AG09309 (cell line): ENCODE measurements around the gene ANKFY1.
"Not testable (repeated sequence)": the region's sequence is repeated elsewhere in the genome, so short reads cannot be mapped to it uniquely, and the experiment has no call there.

Experiments
- DNase-seq: peaks from one replicate; pipeline ENCODE4 v3.0.0-alpha.2; 2010; ENCODE audit warnings: low read depth
- H3K4me3 ChIP-seq: 2 replicates; pipeline ENCODE4 v1.5.1; 2011; ENCODE audit warnings: mild to moderate bottlenecking, low read depth, low read length, moderate library complexity; ENCODE audit not compliant: control insufficient read depth
- CTCF ChIP-seq: IDR thresholded peaks from 2 replicates; pipeline ENCODE4 v1.5.1; 2011; ENCODE audit warnings: mild to moderate bottlenecking, low read depth, low read length, inconsistent platforms; ENCODE audit not compliant: insufficient read depth, control insufficient read depth; ENCODE audit errors: missing control alignments

Gene ANKFY1

GRCh38 chr17:4194796-4195195 is 69.0 kb downstream of the ANKFY1 start:
- TF ChIP-seq CTCF, result no peak
- H3K4me3 ChIP-seq, result no peak overlapping the region
- no peak for DNase-seq

- DNase-seq, H3K4me3 ChIP-seq: not testable (repeated sequence)
These were observed 73.0 kb downstream of the ANKFY1 start for GRCh38 chr17:4190791-4191190.

DNA sequence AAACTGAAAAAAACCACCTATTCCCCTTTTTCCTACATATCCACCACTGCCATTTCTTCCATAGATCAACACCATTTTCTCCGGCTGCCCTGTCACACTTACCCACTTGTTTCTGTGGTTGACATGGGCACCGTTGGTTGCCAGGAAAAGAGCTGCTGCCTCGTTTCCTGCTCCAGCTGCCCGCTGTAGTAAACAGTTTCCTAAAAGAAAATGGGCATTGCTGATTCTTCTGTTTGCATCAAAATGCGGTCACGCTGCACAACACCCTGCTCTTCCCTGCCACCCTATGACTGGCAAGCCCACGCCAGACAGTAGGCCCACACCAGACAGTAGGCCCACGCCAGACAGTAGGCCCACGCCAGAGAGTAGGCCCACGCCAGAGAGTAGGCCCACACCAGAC is 74.5 kb downstream of the ANKFY1 start:
- no peak for TF ChIP-seq CTCF
- no peak overlapping the region for H3K4me3 ChIP-seq

GRCh38 chr17:4188076-4188475 is 75.7 kb downstream of the ANKFY1 start:
- TF ChIP-seq CTCF, result no peak
- no peak for DNase-seq
- H3K4me3 ChIP-seq, result no peak overlapping the region

More for the DNA sequence above, 74.5 kb downstream of the ANKFY1 start:
- DNase-seq, result no peak

GRCh38 chr17:4187076-4187475 is 76.7 kb downstream of the ANKFY1 start:
- DNase-seq, result no peak
- H3K4me3 ChIP-seq, result no peak overlapping the region
- no peak for TF ChIP-seq CTCF

- TF ChIP-seq CTCF, result no peak
- no peak for DNase-seq
These were observed 77.4 kb downstream of the ANKFY1 start for GRCh38 chr17:4186357-4186881.

DNA sequence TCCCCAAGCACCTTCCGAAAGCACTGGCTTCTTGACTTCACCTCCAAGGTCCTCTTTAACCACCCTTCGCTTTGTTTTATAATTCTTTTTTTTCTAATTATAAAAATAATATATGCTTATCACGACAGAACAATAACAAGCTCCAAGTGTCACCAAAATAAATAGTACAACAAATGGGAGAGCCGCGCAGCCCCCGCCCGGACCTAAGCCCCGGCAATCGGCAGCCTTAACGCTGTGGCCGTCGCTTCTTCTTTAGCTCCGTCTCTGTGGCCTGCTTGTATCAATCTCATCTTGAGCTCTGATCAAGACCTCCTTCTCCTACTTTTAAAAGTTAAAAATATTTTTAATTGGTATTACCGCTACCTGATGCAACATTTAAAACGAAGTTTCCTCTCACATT is 78.1 kb downstream of the ANKFY1 start:
- no peak for TF ChIP-seq CTCF
- H3K4me3 ChIP-seq, result no peak overlapping the region
- DNase-seq, result no peak

More at GRCh38 chr17:4186357-4186881, 77.4 kb downstream of the ANKFY1 start:
- H3K4me3 ChIP-seq, result no peak overlapping the region
